GM12801 (cell line): ENCODE measurements around the gene ATAD3A.

Experiments
- TF ChIP-seq, protein P1 (sequence below): IDR thresholded peaks from one replicate; pipeline ENCODE4 v1.5.1; 2011; ENCODE audit warnings: control low read depth; ENCODE audit not compliant: insufficient read length; ENCODE audit errors: extremely low read depth

ATAD3A gene

DNA sequence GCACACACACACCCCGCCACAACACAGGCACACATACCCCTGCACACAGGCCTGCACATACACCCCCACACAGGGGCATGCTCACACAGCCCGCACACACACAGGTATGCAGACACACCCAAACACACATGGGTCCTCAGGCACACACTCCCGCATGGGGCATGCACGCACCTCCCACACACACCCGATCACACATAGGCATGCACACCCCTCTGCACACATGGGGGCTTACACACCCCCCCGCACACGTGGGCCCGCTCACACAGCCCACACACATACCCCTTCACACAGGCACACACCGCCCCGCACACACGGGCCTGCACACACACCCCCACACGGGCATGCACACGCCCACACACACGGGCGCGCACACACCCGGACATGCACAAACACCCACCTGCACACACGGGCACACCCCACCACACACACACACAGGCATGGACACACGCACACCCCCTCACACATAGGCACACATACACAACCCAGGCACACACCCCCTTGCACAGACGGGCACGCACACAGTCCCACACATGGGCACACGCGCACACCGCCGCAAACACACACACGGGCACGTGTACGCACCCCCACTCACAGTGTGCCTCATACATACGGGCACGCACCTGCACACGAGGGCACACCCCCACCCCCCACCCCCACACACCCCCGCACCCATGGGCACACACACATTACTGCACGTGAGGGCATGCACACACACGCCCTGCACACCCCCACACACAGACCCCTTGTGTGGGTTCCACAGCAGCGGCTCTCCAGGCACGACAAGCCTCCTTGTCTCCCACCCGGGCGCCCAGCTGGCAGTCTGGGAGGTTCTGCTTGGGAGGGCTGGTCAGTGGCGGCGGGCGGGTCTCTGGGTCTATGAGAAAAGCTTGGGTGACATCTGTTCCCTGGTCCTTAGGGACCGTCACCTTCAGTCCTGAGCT lies 32.1 kb upstream of the ATAD3A start:
- TF ChIP-seq, protein P1, sequence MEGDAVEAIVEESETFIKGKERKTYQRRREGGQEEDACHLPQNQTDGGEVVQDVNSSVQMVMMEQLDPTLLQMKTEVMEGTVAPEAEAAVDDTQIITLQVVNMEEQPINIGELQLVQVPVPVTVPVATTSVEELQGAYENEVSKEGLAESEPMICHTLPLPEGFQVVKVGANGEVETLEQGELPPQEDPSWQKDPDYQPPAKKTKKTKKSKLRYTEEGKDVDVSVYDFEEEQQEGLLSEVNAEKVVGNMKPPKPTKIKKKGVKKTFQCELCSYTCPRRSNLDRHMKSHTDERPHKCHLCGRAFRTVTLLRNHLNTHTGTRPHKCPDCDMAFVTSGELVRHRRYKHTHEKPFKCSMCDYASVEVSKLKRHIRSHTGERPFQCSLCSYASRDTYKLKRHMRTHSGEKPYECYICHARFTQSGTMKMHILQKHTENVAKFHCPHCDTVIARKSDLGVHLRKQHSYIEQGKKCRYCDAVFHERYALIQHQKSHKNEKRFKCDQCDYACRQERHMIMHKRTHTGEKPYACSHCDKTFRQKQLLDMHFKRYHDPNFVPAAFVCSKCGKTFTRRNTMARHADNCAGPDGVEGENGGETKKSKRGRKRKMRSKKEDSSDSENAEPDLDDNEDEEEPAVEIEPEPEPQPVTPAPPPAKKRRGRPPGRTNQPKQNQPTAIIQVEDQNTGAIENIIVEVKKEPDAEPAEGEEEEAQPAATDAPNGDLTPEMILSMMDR, result no peak

DNA sequence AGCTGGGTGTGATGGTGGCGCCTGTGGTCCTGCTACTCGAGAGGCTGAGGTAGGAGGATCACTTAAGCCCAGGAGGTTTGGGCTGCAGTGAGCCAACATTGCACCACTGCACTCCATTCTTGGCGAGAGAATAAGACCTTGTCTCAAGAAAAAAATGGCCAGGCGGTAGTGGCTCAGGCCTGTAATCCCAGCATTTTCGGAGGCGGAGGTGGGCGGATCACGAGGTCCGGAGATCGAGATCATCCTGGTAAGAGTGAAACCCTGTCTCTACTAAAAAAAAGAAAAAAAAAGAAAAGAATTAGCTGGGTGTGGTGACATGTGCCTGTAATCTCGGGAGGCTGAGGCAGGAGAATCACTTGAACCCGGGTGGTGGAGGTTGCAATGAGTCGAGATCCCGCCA lies 29.1 kb upstream of the ATAD3A start:
- TF ChIP-seq, protein P1, result no peak

DNA sequence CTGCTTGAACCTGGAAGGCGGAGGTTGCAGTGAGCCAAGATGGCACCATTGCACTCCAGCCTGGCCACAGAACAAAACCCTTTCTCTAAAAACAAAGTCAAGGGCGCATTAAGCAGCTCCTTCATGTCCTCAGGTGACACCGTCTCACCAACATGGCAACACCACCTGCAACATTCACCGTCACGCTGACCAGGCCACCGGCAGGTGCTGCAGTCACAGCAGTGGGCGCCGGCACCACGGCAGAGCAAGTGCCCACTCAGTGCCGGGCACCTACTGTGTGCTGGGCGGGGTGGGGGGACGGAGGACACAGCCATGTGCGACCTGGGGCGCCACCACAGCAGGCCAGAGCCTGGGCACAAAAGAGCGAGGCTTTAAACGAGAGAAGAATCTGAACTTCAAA lies 28.2 kb upstream of the ATAD3A start:
- TF ChIP-seq, protein P1, result no peak

DNA sequence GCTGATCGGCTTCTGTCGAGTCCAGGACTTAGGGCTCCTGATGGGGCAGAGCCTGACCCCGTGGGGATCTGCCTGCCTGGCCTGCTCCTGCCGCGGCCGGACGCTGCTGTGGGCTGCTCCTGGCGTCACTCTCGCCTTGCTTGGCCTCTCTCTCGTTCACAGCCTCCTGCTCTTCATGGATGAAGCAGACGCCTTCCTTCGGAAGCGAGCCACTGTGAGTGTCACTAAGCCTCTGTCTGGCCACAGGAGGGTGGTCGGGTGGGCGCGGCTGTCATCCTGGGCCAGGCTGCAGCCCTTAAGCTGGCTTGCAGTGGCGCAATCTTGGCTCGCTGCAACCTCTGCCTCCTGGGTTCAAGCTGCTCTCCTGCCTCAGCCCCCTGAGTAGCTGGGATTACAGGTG lies 24.3 kb upstream of the ATAD3A start:
- TF ChIP-seq, protein P1, result no peak

DNA sequence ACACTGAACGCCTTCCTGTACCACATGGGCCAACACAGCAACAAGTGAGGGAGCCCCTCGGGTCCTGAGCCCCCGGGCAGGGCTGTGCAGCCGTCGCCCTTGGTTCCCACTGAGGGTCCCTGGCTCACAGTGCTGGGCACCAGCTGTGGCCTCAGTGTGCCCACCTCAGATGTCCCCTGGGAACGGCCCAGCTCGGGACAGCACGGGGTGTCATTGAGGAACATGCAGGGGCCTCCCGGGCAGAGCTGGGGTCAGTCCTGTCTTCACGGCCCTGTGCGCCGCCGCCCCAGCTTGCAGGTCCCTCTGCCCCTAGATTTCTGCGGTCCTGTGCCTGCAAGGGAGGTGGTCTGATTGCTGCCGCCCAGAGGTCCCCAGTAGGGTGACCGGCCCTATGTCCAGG lies 22.7 kb upstream of the ATAD3A start:
- TF ChIP-seq, protein P1, result no peak

DNA sequence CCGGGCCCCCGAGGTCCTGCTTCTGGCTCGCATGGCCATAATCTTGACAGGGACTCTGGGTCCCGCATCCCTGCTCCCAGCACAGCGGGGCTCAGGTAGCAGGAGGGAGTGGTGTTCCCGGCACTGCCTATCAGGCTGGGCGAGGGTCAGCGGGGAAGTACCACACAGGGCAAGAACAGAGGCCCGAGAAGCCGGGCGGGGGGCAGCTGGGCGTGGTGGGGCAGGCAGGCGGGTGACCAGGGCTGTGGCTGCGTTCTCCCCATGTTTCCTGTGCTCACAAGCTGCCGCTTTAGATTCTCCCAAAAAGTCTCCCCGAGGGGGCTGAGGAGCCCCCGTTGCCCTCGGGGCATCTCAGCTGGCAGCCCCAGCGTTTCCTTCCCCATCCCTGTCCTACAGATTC lies 22.1 kb upstream of the ATAD3A start:
- TF ChIP-seq, protein P1, result no peak

DNA sequence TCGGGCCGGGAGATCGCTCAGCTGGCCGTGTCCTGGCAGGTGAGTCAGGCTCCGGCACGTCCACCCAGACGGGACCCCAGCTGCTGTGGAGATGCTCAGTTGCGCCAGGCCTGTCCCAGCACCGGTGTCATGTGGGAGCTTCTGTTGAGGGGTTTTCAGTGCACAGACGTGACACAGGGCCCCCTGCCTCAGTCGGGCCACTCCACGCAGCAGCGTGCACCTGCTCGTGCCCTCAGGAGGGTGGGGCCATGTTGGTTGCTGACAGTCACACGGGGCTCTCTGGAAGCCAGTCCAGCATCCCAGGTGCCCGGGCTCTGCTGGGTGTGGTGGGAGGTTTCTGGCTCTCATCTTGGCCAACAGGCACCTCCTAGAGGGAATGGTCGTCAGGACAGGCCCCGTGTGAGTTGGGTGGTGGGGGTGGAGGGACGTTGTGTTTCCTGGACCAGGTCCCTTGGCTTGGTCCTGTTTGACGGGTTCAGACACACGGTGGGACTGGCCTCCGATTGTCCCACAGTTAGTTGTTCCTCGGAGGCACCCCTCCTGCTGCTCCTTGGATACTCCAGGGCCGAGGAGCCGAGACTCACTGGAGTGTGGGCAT lies 21.2 kb upstream of the ATAD3A start:
- TF ChIP-seq, protein P1, result no peak
